GM21360 (cell line): ENCODE measurements around the gene PPDPF.
"Not testable (repeated sequence)": the region's sequence is repeated elsewhere in the genome, so short reads cannot be mapped to it uniquely, and the experiment has no call there.

Experiments
- ATAC-seq: cut with Tn5 transposase; IDR thresholded peaks from one replicate; pipeline ENCODE4 v1.9.1; 2021; ENCODE audit warnings: mild to moderate bottlenecking, moderate library complexity; ENCODE audit not compliant: unreplicated experiment

PPDPF gene

GRCh38 chr20:63547725-63548480 is 27.3 kb downstream of the PPDPF start, which contains the start of gene SRMS:
Gene SRMS, minus strand, starts transcription at chr20:63547749. Its CDS starts 286 bp downstream, at chr20:63547463.
- no peak for ATAC-seq

- no peak for ATAC-seq
Observed at GRCh38 chr20:63548542-63548941, 28.0 kb downstream of the PPDPF start.

GRCh38 chr20:63549019-63549418 is 28.5 kb downstream of the PPDPF start:
- ATAC-seq, result no peak

- no peak for ATAC-seq
Observed at GRCh38 chr20:63549679-63550282, 29.2 kb downstream of the PPDPF start.

GRCh38 chr20:63551068-63551467 is 30.5 kb downstream of the PPDPF start:
- ATAC-seq, result no peak

- peak; percentile 29 for ATAC-seq
Observed at GRCh38 chr20:63552481-63553249, 32.1 kb downstream of the PPDPF start.

- ATAC-seq, result peak; percentile 46
Observed at GRCh38 chr20:63553251-63553932, 32.8 kb downstream of the PPDPF start.

- peak; percentile 22 for ATAC-seq
Observed at GRCh38 chr20:63553933-63554290, 33.3 kb downstream of the PPDPF start, which contains the start of gene FNDC11. Gene FNDC11, plus strand, starts transcription at chr20:63554159. Its CDS starts 1,505 bp downstream, at chr20:63555664.

GRCh38 chr20:63554361-63555278 is 34.1 kb downstream of the PPDPF start:
- no peak for ATAC-seq

GRCh38 chr20:63555661-63556381 is 35.3 kb downstream of the PPDPF start:
- no peak for ATAC-seq

- ATAC-seq, result no peak
Observed at GRCh38 chr20:63556873-63557478, 36.4 kb downstream of the PPDPF start.

GRCh38 chr20:63557481-63557891 is 36.9 kb downstream of the PPDPF start:
- no peak for ATAC-seq

GRCh38 chr20:63558804-63559484 is 38.4 kb downstream of the PPDPF start:
- ATAC-seq, result no peak

- ATAC-seq, result not testable (repeated sequence)
Observed at GRCh38 chr20:63559485-63560332, 39.1 kb downstream of the PPDPF start.

GRCh38 chr20:63560333-63560805 is 39.8 kb downstream of the PPDPF start:
- ATAC-seq, result no peak

- ATAC-seq, result no peak
Observed at GRCh38 chr20:63560856-63561609, 40.5 kb downstream of the PPDPF start.
